8988T (cell line): ENCODE results near the gene LRMDA.

Experiments
- DNase-seq: peaks from one replicate; pipeline ENCODE4 v3.0.0; 2011

Gene LRMDA

GRCh38 chr10:75649466-75649865, 218.0 kb downstream of the LRMDA start:
- DNase-seq, result no peak

DNA sequence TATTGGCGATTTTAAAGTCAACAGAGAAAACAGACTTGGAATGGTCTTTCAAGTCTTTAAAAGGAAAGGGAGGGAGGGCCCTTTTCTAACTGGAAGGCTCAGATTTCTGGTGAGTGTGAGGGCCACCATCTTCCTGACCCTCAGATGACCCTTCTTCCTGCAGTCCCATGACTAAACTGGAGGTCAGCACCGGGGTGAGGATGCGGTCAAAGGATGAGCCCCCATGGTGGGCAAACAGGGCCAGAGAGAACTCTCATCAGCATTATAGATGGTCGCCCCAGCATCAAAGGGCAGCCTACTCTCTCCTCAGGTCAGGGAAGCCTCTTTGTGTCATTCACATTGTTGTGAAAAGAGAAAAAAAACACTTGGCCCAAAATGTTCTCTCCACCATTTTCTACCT, 219.2 kb downstream of the LRMDA start:
- DNase-seq, result no peak

DNA sequence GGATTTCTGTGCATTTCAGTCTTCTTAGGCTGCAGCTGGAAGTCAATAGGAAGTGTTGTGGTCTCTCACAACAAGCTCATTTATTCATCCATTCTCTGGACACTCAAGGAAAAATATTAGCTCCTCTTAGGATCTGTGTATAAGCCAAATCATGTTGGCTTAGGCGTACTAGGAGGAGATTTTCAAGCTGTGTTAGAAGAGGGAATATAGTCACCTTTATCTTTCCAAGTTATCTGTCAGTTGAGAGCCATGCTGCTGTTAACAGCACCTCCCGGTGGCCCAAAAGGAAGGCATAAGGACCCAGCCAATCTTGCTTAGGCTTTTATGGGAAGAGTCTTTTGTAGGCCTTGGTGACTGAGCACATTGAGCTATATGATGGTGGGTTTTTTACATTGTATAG, 220.0 kb downstream of the LRMDA start:
- no peak for DNase-seq

DNA sequence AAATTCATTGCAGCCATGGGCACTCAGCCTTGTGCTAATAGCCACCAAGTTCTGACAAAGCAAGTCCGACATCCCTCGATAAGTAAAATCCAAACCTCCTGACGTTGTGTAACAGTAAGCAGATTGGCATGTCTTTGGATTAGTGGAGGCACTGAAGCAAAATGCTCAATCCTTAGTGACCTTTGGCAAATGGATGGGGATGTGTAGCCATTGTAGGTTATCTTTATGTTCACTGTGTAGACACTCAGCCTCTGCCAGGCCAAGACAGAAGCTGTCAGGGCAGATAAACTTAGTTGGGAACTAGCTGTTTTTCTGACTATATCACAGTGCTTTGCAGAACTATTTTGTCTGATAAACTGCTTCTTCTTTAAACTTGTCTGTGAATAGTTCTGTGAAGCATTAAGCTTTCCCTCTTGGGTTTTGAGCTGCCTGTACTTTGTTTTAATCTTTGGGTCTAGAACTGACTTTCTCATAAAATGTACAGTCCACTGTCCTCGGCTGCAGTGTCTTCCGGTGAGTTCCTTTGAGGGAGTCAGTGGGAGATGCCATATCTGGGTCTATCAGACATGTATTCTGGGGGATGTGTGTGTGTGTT, 220.8 kb downstream of the LRMDA start:
- no peak for DNase-seq

- peak; percentile 11 for DNase-seq
Measured at GRCh38 chr10:75653761-75654160, 222.3 kb downstream of the LRMDA start.

DNA sequence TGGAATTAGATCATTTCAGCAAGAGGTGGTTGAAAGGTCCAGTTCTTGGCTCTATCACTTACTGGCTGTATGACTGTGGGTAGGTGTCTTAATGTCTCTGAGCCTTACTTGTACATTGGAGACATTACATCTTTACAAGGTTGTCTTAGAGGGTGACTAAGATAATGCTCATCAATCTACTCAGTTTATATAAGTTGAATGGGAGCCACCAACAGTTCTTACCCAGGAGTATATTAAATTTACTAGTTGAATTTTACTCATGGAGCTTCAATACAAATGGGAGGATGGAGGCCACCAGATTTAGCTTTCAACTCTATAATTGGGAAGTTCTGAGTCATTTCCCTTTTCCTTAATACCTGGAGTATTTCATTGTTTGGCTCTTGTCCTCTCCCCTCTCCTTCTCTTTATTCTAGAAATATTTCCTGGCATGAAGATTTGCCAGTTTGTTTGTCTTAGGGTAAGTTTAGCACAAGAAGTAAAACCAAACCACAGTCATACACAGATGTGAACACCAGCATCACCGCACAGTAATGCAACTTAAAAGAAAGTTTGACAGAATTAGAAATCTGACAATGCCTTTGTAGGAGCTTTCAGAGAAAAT, 222.8 kb downstream of the LRMDA start:
- no peak for DNase-seq

DNA sequence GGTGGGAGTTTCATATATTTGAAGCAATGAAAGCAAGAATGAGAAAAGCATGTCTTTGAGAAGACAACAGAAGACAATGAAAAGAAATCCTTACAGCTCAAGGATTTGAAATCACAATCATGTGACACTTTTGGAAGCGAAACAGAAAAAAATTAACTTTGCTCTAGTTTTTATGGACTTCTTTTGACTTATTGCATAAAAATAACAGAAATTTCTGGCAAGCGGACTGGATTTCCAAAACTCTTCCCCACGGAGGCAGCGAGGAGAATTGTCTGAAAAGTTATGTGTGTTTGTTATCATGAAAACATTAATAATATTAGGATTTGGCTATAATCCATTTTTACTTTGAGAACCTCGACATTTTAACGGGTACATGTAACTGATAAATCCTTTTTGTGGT, 223.3 kb downstream of the LRMDA start:
- no peak for DNase-seq

- DNase-seq, result no peak
Measured at GRCh38 chr10:75655791-75656451, 224.5 kb downstream of the LRMDA start.

DNA sequence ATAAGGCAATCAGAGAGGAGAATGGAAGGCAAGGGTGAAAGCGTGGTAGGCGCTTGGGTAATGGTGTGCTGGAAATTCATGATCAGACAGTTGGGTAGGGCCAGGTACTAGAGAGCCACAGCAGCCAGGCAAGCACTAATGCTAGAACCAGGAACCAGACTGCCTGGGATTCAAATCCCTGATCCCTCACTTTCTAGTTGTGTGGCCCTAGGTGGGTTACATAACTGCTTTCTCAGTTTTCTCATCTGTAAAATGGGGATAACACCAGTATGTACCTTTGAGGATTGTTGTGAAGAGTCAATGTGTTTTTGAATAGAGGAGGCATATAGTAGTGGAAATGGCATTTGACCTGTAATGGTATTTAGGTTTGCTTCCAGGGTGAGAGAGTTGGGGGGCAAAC, 225.9 kb downstream of the LRMDA start:
- DNase-seq, result no peak

GRCh38 chr10:75658036-75658435, 226.6 kb downstream of the LRMDA start:
- DNase-seq, result no peak

GRCh38 chr10:75658496-75658895, 227.1 kb downstream of the LRMDA start:
- DNase-seq, result no peak

GRCh38 chr10:75658915-75659314, 227.5 kb downstream of the LRMDA start:
- no peak for DNase-seq

GRCh38 chr10:75660823-75661222, 229.4 kb downstream of the LRMDA start:
- DNase-seq, result no peak

- no peak for DNase-seq
Measured at GRCh38 chr10:75662715-75663114, 231.3 kb downstream of the LRMDA start.

DNA sequence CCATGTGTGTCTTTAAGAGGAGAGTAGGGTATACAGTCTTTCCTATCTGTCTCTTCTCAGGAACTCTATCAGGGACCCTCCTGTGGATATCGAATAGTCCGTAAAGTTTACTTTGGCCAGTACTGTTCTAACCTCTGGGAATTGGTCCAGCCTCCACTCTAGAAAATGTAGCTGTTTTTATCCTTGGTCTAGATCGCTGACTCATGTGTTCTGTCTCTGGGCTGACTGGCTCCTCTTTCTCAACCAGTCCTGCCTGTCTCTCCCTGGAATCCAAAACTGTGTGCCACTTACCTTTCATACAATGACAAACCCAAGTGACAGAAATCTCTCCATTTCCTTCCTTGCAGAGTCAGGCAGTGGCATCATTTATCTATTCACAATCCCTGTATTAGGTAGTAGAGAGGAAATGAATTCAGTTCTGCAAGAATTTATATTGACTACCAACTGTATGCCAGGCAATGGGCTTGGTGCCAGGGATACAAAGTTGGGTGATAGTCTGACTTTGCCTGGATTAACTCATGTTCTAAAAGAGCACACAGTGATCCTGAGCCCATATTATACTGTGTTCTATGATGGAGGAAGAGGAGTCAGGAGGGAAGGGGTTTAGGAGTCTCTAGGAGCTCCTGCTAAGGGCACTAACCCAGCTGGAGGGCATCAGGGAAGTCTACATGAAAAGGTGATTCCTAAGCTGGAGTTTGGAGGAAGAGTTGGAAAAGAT, 232.7 kb downstream of the LRMDA start:
- DNase-seq, result no peak

- no peak for DNase-seq
Measured at GRCh38 chr10:75664968-75665367, 233.5 kb downstream of the LRMDA start.

DNA sequence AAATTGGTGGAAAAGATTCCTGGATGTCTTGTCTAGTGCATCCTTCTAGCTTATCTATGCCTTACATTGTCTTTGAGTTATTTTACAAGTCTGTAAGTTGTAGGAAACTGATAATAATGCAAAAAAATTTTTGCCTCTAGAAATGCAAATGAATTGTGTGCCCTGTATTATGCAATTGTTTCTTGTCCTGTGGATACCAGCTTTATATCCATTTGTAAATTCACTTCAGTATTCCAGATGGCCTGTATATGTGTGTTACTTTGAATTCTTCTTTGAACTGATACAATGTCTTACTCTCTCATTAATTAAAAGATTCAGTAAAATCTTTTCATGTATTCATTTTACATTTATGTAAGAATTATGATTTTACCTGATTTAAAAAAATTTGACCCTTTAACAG, 234.3 kb downstream of the LRMDA start:
- DNase-seq, result no peak

DNA sequence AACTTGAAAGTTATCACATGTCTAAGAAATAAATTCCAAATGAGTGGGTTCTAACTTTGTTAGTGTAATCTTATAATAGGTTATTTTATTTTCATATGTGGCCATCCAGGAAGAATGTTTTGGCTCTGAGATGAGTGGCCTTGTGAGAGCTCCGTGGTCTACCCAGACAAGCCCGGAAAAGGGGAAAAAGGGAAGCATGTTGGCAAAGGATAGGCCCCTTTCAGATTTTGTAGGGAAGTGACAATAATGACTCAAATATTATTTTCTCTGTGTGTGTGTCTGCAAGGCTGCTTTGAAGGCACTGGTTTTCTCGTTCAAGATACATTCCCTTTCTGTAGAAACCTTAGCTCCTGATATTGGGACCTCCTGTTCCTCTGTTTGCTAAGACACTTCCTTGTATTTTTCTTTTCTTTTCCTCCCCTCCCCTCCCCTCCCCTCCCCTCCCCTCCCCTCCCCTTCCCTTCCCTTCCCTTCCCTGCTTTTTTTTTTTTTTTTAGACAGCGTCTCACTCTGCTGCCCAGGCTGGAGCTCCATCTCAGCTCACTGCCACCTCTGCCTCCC, 240.8 kb downstream of the LRMDA start:
- no peak for DNase-seq

GRCh38 chr10:75672842-75673241, 241.4 kb downstream of the LRMDA start:
- no peak for DNase-seq

GRCh38 chr10:75677541-75677940, 246.1 kb downstream of the LRMDA start:
- no peak for DNase-seq

GRCh38 chr10:75678527-75678926, 247.1 kb downstream of the LRMDA start:
- no peak for DNase-seq

DNA sequence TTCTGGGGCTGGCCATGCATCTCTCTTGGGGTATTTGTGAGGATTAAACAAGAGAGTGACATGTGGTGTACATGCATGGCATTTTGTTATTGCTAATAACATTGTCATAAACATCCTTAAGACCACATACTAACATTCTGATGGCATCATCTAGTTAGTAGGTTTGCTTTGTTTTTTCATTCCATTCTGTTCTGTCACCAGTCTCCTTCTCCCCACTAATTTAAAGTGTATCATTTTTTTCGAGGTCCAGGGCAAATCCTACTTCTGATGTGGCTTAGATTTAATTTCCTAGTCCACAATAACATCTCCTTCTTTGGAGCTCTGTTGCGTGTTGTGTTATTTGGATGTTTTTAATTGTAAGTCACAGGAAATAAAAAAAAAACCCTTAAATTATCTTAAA, 248.1 kb downstream of the LRMDA start:
- DNase-seq, result no peak

- DNase-seq, result no peak
Measured at GRCh38 chr10:75681334-75681733, 249.9 kb downstream of the LRMDA start.
